NCI-H1694 treated with DMSO at 0.1 percent for 48 hours (cell line): Measurements from ENCODE around the gene FYTTD1.
"Not testable (repeated sequence)": the region's sequence is repeated elsewhere in the genome, so short reads cannot be mapped to it uniquely, and the experiment has no call there.

Source experiments
- DNase-seq: peaks from one replicate; lab custom pipeline; 2025; lab: John Stamatoyannopoulos, UW

FYTTD1 gene, protein sequence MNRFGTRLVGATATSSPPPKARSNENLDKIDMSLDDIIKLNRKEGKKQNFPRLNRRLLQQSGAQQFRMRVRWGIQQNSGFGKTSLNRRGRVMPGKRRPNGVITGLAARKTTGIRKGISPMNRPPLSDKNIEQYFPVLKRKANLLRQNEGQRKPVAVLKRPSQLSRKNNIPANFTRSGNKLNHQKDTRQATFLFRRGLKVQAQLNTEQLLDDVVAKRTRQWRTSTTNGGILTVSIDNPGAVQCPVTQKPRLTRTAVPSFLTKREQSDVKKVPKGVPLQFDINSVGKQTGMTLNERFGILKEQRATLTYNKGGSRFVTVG

DNA sequence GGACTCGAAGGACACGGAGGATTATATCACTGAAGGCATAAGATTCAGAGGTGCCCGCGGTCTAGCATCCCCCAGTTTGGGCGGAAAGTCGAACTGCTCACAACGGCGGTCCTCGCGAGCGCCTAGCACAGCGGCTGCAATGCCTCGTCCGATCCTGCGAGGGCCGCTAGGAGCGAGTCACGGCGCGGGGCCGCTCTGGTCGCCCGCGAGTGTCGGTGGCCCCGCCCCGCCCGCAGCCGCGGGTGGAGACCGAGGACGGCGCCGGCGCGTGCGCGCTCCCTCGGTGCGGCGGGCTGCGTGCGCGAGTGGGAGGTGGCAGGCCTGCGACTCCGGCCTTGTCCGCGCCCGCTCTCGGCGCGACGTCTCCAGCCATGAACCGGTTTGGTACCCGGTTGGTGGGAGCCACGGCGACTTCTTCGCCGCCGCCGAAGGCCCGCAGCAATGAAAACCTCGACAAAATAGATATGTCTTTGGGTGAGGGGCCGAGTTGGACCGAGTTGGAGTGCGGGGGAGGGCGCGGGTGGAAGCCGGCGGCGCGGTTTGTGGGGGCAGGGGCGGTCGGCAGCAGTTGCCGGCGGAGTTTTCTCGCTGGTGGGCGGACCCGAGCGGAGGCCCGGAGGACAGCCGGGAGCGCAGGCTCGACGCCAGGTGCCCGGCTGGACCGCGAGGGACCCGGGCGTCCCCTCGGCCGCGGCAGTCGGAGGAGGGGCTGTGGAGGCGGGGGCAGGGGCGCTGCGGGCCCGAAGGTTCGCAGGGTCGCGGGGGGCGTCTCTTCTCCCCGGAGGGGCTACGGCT is at the start of gene FYTTD1:
Gene FYTTD1, plus strand, starts transcription at position 283 of the 795 bp plus-strand sequence. Its CDS starts 89 bp downstream, at position 372.
- peak; percentile 83 for DNase-seq

DNA sequence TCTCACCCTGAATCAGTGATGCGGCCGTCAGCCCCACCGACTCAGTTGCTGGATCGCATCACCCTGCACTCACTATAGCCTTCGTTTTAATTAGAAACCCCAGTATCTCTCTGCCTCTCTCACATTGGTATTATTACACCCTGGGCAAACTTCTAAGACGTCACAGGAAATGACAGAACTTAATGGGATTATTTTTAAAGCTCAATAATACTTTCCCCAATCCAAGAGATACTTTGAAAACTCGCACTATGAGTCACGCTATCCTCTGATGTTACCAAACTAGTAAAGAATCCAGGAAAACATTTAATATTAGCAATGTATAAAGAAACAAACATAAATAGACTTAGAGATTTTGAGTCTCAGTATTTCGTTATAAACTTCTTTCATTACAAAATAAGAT is 49.6 kb upstream of the FYTTD1 start:
- DNase-seq: no peak

DNA sequence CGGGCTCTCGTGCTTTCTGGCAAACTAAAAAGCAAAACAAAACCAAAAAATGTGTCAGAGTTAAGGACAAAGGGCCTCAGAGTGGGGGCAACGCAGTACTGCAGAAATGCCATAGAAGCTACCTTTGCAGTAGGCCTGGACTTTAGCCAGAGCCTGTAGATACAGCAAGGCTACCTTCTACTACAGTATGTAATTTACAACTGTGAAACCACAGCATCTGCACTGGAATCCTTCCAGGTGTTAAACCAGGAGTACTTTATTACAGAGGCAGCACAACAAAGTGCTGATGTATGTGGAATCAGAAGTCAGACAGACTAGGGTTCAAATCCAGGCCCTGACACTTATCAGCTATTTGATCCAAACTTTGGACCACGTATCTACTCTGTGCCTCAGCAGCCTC is 47.8 kb upstream of the FYTTD1 start:
- no peak for DNase-seq

DNA sequence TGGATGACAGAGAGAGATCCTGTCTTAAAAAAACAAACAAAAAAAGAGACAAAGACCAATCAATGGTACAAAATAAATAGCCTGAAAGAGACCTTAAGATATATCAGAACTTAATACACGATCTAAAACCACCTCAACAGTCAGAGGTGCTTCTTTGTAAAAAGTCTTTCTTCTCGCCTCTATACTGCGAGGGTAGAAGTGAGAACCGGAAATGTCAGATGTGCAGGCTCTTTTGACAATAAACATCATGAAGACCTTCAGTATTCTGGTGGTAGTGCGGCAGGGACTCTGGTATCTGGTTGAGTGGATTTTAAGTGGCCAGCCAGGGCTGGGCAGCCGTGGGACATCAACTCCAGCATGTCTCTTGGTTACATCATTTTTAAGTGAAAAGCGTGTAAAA is 43.0 kb upstream of the FYTTD1 start:
- no peak for DNase-seq

DNA sequence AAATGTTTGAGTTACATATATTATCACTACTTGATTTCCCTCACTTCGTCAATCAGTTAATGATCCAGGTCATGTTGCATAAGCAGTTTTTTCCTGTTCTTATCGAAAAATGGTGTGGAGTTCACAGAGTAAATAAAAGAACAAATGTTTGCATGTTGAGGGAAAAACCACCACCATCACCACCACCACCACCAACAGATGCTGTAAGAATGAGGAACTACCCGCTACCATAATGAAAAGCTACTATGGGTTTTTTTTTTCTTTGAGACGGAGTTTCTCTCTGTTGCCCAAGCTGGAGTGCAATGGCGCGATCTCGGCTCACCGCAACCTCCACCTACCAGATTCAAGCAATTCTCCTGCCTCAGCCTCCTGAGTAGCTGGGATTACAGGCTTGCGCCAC is 40.5 kb upstream of the FYTTD1 start:
- no peak for DNase-seq

DNA sequence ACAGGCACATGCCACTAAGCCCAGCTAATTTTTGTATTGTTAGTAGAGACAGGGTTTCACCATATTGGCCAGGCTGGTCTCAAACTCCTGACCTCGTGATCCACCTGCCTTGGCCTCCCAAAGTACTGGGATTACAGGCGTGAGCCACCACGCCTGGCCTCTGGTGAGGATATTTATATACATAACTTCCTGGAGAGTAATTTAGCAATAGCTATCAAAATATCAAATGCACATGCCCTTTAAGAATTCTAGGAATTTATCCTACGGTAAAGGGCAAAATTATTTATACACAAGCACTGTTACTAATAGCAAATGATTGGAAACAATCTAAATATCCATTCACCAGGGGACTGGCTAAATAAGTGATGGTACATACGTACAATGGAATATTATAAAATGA is 38.7 kb upstream of the FYTTD1 start:
- DNase-seq: not testable (repeated sequence)

DNA sequence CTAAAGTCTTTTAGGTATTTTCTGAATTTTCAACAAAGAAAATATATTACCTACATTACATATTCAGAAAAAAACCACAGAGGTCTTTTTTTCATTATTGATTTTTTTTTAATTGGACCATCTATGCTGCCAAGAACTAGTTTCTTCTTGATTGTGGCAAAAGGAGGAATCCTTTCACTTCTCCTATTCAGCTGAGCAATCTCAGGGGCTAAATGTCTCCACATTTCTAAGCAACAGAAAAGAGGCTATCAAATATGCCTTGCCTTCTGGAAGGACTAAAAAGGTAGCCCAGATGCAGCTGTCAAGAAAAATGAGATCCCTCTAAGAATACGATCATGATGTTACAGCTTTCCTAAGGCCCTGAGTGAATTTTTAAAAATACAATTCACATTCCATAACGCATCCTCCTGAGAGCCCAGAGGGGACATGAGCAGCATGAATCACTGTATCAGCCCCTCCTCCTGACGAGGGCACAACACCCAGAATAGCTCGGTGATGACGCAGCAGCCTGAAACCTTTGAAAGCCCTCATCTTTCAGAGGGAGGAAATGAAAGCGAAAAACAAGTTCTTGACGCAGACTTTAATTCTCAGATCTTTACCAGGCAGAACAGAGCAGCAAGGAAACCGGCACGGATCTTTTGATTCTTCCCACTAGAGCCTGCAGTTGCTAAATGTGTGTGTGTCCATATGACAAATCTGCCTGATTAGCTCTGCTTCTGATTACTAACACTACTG is 37.5 kb upstream of the FYTTD1 start:
- peak; percentile 57 for DNase-seq

DNA sequence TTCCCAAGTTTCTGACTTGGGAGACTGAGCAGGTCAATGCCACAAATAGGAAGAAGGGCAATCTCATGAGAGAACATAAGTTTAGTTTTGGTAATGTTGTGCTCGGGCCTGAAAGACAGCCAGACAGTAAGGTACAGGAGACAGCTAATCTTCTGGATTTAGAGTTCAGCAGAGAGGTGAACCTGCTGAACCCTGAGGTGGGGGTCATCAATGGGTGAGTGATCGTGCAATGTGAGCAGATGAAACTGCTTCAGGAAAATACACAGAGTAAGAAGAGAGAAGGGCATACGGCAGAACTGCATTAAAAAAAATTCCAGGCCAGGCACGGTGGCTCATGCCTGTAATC is 36.2 kb upstream of the FYTTD1 start:
- DNase-seq: no peak

DNA sequence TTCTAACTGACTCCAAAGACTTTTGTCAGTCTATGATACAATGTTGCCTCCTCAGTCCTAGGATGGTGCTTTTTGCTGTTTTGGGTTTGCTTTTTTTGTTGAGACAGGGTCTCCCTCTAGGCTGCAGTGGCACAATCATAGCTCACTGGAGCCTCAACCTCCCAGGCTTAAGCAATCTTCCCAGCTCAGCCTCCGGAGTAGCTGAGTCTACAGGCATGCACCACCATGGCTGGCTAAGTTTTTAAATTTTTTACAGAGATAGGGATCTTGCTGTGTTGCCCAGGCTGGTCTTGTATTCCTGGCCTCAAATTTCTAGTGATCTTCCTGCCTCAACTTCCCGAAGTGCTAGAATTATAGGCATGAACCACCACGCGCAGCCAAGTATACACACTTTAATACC is 35.4 kb upstream of the FYTTD1 start:
- no peak for DNase-seq

DNA sequence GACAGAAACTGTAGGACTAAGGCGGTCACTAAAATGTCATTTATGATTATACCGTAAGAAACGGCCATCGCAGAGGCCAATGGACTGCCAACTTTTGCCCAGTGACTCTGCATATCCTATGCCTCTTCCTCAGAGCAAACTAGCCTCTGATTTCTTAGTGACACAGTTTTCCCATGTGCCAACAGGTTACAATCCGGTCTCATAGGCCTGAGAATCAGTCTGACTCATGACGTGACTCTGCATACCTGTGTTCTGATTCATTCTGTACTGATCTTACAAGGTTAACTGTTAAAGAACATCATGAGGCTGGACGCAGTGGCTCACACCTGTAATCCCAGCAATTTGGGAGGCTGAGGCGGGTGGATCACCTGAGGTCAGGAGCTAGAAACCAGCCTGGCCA is 30.8 kb upstream of the FYTTD1 start:
- DNase-seq: no peak

DNA sequence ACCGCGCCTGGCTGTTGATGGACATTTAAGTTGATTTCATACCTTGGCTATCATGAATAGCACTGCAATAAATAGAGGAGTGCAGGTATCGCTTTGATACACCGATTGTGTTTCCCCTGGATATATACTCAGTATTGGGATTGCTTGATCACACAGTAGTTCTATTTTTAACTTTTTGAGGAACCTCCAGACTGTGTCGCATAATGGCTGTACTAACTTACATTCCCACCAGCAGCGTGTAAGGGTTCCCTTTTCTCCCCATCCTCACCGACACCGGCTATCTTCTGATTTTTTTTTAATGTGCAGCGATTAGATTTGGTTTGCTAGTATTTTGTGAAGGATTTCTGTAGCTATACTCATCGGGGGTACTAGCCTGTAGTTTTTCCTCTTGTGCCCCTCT is 29.0 kb upstream of the FYTTD1 start:
- no peak for DNase-seq

DNA sequence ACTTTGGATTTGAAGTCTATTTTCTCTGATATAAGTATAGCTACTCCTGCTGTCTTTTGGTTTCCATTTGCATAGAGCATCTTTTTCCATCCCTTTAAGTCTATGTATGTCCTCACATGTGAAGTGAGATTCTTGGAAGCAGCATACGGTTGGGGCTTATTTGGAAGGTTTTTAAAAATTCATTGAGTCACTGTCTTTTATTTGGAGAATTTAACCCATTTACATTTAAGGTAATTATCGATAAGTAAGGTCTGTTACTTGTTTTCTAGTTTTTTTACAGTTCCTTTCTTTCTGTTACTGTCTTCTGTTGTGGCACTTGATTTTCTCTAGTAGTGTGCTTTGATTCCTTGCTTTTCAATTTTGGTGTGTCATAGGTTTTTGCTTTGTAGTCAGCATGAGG is 26.9 kb upstream of the FYTTD1 start:
- DNase-seq: no peak

DNA sequence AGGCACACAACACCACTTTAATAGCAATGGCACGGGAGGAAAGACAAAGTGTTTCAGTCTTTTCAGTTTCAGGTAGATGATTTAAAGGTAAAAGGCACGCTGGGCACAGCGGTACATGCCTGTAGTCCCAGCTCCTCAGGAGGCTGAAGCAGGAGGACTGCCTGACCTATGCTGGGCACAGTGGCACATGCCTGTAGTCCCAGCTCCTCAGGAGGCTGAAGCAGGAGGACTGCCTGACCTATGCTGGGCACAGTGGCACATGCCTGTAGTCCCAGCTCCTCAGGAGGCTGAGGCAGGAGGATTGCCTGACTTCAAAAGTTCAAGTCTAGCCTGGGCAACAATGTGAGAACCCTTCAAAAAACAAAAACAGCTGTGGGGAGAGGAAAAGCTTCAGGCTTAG is 21.8 kb upstream of the FYTTD1 start:
- DNase-seq: not testable (repeated sequence)

DNA sequence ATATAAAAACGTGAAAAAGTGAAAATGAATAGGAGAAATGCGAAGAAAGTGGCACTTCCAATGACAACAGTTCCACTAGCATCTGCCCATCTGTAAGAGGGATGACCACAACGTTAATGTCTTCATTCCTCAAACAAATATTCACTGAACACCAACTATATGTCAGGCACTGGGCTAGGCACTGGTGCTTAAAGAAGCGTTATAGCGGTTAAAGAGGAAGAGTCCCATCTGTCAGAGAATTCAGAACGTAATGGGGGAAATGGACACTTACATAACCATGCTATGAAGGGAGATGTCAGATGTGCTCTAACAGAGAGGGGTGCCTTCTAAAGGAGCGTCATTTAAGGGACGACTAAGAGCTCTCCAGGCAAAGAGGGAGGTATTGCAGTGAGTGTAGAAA is 21.2 kb upstream of the FYTTD1 start:
- no peak for DNase-seq

DNA sequence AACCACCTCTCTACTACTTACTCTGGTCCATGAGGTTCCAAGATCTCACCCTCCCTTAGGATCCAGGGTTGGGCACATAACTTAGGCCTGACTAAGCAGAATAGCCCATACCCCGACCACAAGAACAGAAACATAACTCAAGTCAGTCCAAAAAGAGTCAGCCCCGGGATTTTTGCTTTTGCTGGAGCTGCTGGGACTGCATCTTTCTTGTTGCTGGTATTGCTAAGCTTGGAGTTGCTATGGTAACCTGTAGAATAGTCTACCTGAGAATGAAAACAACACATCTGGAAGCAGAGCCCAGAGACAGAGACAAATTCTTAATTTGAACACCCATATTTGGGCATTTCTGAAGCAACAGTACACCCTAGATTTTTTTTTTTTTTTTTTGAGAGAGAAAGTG is 19.5 kb upstream of the FYTTD1 start:
- DNase-seq: no peak

DNA sequence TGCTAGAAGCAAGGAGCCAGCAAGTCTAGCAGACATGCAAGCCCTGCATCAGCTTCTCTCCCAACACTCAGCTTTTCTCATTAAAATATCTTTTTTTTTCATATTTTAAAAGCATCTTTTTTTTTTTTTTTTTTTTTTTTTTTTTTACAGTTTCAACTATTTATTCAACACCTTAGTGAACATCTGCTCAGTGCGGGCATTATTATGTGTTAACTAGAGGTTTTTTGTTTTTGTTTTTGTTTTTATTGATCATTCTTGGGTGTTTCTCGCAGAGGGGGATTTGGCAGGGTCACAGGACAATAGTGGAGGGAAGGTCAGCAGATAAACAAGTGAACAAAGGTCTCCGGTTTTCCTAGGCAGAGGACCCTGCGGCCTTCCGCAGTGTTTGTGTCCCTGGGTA is 18.9 kb upstream of the FYTTD1 start:
- DNase-seq: not testable (repeated sequence)

DNA sequence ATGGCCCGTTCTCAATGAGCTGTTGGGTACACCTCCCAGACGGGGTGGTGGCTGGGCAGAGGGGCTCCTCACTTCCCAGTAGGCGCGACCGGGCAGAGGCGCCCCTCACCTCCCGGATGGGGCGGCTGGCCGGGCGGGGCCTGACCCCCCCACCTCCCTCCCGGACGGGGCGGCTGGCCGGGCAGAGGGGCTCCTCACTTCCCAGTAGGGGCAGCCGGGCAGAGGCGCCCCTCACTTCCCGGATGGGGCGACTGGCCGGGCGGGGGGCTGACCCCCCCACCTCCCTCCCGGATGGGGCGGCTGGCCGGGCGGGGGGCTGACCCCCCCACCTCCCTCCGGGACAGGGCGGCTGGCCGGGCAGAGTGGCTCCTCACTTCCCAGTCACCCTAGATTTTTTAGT is 18.2 kb upstream of the FYTTD1 start:
- DNase-seq: not testable (repeated sequence)

DNA sequence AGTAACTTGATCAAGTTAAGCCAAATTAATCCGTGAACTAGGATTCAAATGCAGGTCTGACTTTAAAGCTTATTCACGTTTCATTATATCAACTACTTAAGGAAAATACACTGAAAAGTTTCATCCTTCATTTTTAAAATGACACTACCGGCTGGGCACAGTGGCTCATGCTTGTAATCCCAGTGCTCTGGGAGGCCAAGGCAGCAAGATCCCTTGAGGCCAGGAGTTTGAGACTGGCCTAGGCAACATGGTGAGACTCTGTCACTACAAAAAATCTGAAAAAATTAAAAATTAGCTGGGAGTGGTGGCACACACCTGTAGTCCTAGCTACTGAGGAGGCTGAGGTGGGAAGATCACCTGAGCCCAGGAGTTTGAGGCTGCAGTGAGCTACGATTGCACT is 16.6 kb upstream of the FYTTD1 start:
- DNase-seq: no peak

DNA sequence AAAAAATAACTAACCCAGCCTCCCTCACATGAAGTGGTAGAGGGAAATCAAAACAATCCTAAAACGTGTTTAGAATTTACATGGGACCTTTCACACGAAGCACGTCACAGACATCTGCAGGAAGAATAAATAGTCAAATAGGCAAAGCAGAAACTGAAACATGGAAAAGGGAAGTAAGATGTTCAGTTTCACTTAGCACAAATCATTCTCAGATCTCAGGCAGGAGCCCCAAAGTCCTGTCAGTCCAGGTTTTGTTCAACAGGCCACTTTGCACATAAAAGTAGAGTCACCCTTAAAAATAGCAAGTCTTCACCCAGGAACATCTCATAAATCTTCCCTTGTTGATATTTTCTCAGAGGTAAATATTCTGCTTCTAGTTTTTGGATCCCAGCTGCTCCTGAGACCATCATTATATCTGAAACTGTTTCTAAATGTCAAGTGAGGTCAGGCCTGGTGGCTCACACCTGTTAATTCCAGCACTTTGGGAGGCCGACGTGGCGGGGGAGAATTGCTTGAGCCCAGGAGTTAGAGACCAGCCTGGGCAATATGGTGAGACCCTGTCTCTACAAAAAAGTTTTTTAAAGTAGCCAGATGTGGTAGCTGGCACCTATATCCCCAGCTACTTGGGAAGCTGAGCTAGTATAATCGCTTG is 14.9 kb upstream of the FYTTD1 start:
- no peak for DNase-seq

DNA sequence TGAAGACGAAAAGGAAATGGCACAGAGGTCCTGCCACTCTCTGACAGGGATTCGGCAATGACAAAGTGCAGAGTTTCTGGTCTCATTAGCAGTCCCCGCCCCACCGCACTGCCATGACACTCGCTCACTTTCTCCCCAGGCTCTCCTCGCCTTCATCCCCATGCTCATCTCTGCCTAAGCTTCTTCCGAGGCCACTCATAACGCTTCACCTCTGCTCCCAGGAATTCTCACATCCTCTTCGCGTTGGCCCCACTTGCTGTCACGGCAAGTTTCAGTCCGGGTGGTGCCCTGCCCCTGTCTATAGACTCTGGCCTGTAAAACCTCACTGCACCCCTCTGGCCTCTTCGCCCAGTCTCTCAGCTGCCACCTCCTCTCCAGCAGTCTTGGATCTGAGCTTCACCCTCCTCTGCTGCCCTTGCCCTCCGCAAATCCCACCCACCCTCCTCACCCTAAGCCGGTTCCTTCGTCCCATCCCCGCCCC is 13.6 kb upstream of the FYTTD1 start:
- no peak for DNase-seq

DNA sequence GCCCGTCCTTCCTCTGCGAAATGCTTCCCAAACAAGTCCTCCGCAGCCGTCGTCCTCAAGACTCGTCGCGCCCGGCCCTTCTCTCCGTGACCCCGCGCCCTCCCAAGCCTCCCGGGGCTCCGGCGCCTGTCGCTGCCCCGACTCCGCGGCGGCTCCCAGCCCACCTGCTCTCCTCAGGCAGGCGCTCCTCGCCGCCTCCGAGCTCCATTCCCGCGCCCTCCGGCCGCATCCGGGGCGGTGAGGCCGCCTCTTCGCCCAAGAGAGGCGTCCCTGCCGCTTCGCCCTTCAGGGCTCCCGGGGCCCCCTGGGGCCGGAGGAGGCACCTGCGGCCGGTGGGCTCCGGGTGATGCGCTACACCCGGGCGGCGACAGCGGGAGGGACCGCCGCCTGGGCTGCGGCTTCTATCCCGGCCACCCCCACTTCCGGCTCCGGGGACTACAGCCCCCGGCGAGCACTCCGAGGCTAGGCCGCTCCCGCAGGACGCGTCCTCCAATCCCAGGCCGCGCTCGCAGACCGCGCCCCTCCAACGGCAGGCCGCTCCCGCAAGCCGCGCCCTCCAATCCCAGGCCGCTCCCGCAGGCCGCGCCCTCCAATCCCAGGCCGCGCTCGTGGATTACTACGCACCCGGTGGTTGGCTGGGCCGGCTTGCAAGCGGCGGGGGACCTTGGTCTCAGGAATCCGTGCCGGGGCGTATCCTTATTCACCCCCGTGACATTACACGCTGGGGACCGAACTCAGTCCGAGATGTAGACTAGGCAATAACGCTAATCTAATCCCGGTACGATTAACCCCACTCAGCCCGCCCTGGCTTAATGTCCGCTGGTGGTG is 13.0 kb upstream of the FYTTD1 start, which contains the start of gene RUBCN:
Gene RUBCN, minus strand, starts transcription at position 414 of the 828 bp plus-strand sequence. Its CDS starts 185 bp downstream, at position 229.
- DNase-seq: peak; percentile 93
